Stomach (tissue), 9 donors: Measurements from ENCODE around the gene TECPR2. TPM values are rescaled to one million over a fixed set of nuclear protein-coding genes. Genes with fewer than 3 reads are reported as not detected.

Experiments
- DNase-seq, 2 donors: peaks; one replicate each; pipeline versions ENCODE4 v3.0.0 to v3.0.0-alpha.2; 2013 to 2019
- H3K27ac ChIP-seq, 5 donors: fragments of 200-600 bp in 4 of 5; sonication (generic) in 4 of 5; one replicate each; pipeline ENCODE4 v1.5.1; 2013 to 2019; ENCODE audit warnings: mild to moderate bottlenecking in 1 of 5, moderate library complexity in 1 of 5
- H3K27me3 ChIP-seq, 3 donors: fragments of 200-600 bp; sonication (generic); one replicate each; pipeline ENCODE4 v1.5.1; 2017 to 2019; ENCODE audit warnings: mixed run types in 1 of 3
- H3K36me3 ChIP-seq, 4 donors: fragments of 200-600 bp; sonication (generic); 1 replicate in 3 of 4; 2 replicates in 1 of 4; pipeline ENCODE4 v1.5.1; 2016 to 2019
- H3K4me1 ChIP-seq, 4 donors: fragments of 200-600 bp; sonication (generic); one replicate each; pipeline ENCODE4 v1.5.1; 2016 to 2019
- H3K4me3 ChIP-seq, 4 donors: fragments of 200-600 bp; sonication (generic) in 3 of 4; one replicate each; pipeline ENCODE4 v1.5.1; 2016 to 2019; ENCODE audit warnings: mild to moderate bottlenecking in 1 of 4
- H3K9me3 ChIP-seq, 4 donors: fragments of 200-600 bp; sonication (generic); one replicate each; pipeline ENCODE4 v1.5.1; 2016 to 2019
- EP300 ChIP-seq: sonication (generic); formaldehyde crosslinking; IDR thresholded peaks from one replicate; pipeline ENCODE4 v1.6.1; 2017; ENCODE audit warnings: antibody characterized with exemption
- POLR2A ChIP-seq, 4 donors: fragments of 450-650 bp; IDR thresholded peaks; one replicate each; pipeline ENCODE4 v1.6.1; 2016; ENCODE audit warnings: antibody characterized with exemption in 4 of 4, control low read depth in 2 of 4, mild to moderate bottlenecking in 1 of 4, moderate library complexity in 1 of 4
- POLR2AphosphoS5 ChIP-seq, 3 donors: sonication (generic); formaldehyde crosslinking; IDR thresholded peaks; one replicate each; pipeline ENCODE4 v1.6.1; 2016; ENCODE audit warnings: antibody characterized with exemption in 3 of 3
- WGBS, 5 donors: extraction: QIAGEN DNeasy Blood & Tissue Kit in 3 of 5; methylation state at CpG; one replicate each; pipeline versions ENCODE4 v1.1.5 to v1.1.7; 2013 to 2018; 5-methylcytosine and 5-hydroxymethylcytosine counted together
- intact Hi-C: fragments of 100-400 bp; cut with DNase I; formaldehyde crosslinking; loops from one replicate; pipeline ENCODE4 v1.15.1; 2023; ENCODE audit warnings: low total_unique reads
- polyA plus RNA-seq, 3 donors: library from polyadenylated mRNA; stranded (reverse); fragments of 200-250 nt; gene quantifications; one replicate each; pipeline ENCODE4 v1.2.3, GENCODE V29; 2013
- total RNA-seq, 5 donors: library from RNA; depleted of rRNA; stranded (reverse); fragments of >200 nt; gene quantifications; one replicate each; pipeline versions ENCODE4 v1.1.0 to v1.2.3, GENCODE V29; 2014 to 2016
- TF ChIP-seq, protein P1 (sequence below), 7 experiments: fragments of 450-650 bp in 4 of 7; fragments of 200-600 bp in 3 of 7; sonication (generic) in 3 of 7; IDR thresholded peaks; one replicate each; pipeline ENCODE4 v1.5.1; 2016 to 2019; ENCODE audit warnings: antibody characterized with exemption in 7 of 7, control low read depth in 2 of 7, mild to moderate bottlenecking in 1 of 7
- donor health status: healthy with polysubstance abuse.
- donor health status: Bipolar disorder and iron deficiency.
- donor health status: healthy.

TECPR2 gene
- total and polyA plus RNA-seq, 8 donors = 2.6 to 110 (median 11.1) TPM

DNA sequence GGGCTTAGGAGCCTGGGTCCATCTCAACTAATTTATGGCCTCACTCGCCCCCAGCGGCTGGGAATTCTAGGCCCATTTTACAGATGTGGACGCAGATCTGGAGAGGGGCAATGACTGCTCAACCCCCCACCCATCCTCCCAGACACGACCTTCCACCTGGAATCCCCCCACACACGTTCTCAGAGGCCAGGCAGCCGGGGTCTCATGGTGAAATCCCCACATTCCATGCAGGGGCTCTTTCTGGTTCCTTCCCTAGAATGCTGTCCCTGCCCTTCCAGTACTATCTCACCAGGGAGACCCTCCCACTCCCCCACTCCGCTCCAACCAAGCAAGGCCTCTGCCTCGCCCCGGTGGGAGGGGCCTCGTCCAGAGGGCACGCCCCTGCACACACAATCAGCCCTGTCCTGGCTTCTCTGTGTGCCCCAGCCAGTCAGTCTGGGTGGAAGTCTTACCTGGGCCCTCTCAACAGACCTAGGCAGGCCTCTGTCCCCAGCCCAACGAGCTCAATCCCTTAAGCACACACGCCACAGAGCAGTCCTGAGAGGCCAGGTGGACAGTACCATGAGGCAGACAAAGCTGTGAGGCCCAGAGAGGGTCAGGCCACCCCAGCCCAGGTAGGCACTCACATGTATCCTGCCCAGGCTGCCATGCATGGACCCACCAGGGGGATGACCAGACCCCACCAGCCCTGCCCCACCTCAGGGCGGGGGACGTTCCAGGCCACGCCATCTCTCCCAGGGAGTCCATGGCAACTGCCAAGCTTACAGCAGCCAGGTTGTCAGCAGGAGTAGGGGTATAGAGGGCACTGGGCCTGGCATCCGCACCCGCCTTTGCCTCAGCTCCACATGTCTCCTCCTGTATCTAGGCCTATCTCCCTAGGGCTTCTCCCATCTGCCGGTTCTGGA is 148.1 kb downstream of the TECPR2 start:
- peak; percentile 76 to 90 for DNase-seq
- H3K27me3 ChIP-seq = no peaks in the 10 kb centered on the region
- H3K4me3 ChIP-seq = peak overlapping the region; percentile 59 to 70 (median 65)
- peaks cover 18 to 36% (median 28%) of the 10 kb centered on the region in 4 donors for H3K4me1 ChIP-seq
- H3K36me3 ChIP-seq = peaks cover 8 to 19% (median 17%) of the 10 kb centered on the region in 4 donors
- TF ChIP-seq EP300 (no peak), POLR2AphosphoS5 (IDR thresholded peaks at IDR 0.05) (peak in 2 of 3 donors; percentile 30 to 68), POLR2A (IDR thresholded peaks at IDR 0.05) (no peak)
- TF ChIP-seq, protein P1, sequence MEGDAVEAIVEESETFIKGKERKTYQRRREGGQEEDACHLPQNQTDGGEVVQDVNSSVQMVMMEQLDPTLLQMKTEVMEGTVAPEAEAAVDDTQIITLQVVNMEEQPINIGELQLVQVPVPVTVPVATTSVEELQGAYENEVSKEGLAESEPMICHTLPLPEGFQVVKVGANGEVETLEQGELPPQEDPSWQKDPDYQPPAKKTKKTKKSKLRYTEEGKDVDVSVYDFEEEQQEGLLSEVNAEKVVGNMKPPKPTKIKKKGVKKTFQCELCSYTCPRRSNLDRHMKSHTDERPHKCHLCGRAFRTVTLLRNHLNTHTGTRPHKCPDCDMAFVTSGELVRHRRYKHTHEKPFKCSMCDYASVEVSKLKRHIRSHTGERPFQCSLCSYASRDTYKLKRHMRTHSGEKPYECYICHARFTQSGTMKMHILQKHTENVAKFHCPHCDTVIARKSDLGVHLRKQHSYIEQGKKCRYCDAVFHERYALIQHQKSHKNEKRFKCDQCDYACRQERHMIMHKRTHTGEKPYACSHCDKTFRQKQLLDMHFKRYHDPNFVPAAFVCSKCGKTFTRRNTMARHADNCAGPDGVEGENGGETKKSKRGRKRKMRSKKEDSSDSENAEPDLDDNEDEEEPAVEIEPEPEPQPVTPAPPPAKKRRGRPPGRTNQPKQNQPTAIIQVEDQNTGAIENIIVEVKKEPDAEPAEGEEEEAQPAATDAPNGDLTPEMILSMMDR (IDR thresholded peaks at IDR 0.05) = no peak
- intact Hi-C loops = no loop called here
- peak overlapping the region; percentile 84 to 93 (median 87) for H3K27ac ChIP-seq
- 48 to 61% (median 51%) methylated on average over 14 to 19 of the region's 19 CpGs for WGBS, 5 donors
- no peaks in the 10 kb centered on the region for H3K9me3 ChIP-seq

GRCh38 chr14:102511538-102511937 is 148.8 kb downstream of the TECPR2 start:
- Histone ChIP-seq H3K4me3 (no peak overlapping the region), H3K36me3 (peaks cover 4 to 13% (median 10%) of the 10 kb centered on the region in 4 donors), H3K27ac (peak overlapping the region in 1 of 5 donors; percentile 93), H3K9me3 (no peaks in the 10 kb centered on the region), H3K27me3 (no peaks in the 10 kb centered on the region), H3K4me1 (peaks cover 18 to 38% (median 32%) of the 10 kb centered on the region in 4 donors)
- 69 to 83% (median 71%) methylated on average over 5 of the region's 5 CpGs for WGBS, 5 donors
- intact Hi-C loops = no loop called here
- DNase-seq = no peak
- no peak for TF ChIP-seq POLR2AphosphoS5 (IDR thresholded peaks at IDR 0.05)
- TF ChIP-seq POLR2A (IDR thresholded peaks at IDR 0.05) = no peak
- TF ChIP-seq EP300 = no peak
- TF ChIP-seq, protein P1 (IDR thresholded peaks at IDR 0.05) = no peak

DNA sequence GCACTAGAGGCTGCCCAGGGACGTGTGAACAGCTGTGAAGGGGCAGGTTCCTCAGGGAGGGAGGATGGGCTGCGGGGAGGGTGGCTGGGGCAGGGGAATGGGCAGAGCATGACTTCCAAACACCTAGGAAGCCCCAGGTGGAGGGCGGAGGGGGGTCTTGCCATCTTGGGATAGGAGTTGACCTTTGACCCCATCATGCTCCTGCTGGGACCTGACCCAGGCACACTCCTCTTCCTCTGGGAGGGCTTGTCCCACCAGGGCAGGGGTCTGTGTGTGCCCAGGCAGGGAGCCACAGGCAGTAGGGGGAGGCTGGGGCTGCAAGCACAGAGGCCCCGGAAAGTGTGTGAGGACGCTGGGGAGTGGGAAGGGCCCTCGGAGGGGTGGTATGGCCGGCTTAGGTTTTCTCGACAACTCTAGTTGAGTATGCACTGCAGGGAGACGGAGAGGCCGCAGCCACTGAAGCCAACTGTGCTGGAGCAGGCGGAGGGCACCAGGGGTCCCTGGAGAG is 150.1 kb downstream of the TECPR2 start:
- Histone ChIP-seq H3K9me3 (no peaks in the 10 kb centered on the region), H3K4me3 (no peak overlapping the region), H3K36me3 (peaks cover 0 to under 1% (median 0%) of the 10 kb centered on the region in 4 donors), H3K27me3 (no peaks in the 10 kb centered on the region), H3K4me1 (peaks cover 18 to 47% (median 38%) of the 10 kb centered on the region in 4 donors), H3K27ac (no peak overlapping the region)
- TF ChIP-seq POLR2AphosphoS5 (IDR thresholded peaks at IDR 0.05) = no peak
- intact Hi-C loops = no loop called here
- WGBS, 5 donors = 84 to 90% (median 90%) methylated on average over 11 of the region's 11 CpGs
- no peak for DNase-seq

DNA sequence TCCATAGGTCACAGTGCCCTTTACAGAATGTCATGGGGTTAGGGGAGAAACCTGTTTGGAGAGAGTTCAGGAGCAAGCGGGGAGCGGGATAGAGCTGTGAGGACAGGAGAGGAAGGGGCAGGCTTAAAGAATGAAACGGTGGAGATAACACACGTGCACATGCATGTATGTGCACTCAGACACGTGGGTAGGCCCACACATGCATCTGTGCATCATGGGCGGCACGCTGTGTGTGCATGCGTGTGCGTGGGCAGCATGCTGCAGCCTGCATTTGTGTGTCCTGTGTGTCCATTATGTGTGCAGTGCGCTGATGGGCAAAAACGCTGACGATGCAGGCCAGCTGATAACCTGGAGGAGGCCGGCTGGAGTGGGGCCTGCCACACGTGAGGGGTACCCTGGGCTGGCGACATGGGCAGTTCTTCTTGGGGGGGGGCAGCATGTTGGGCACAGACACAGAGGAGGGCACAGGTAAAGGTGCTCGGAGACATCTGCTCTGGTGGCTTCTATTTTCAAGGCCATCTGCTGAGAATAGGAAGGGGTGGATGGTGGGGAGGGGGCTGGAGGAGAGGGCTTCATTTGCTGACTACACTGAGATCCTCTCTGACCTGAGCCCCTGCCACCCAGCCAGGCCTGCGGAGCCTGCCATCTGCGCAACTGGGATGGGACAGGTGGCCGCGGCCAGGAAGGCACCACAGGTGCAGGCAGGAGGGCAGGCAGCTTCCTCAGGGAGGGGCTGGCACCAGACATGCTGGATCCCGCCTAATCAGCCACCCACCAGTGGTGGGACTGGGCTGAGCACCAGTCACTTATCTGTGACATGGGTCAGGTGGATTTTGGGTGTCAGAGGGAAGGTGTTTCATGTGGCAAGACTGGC is 151.4 kb downstream of the TECPR2 start:
- Histone ChIP-seq H3K4me3 (no peak overlapping the region), H3K27ac (no peak overlapping the region), H3K36me3 (no peaks in the 10 kb centered on the region), H3K9me3 (no peaks in the 10 kb centered on the region), H3K27me3 (no peaks in the 10 kb centered on the region), H3K4me1 (peaks cover 13 to 34% (median 26%) of the 10 kb centered on the region in 4 donors)
- DNase-seq = no peak
- 86 to 95% (median 86%) methylated on average over 21 of the region's 21 CpGs for WGBS, 5 donors
- TF ChIP-seq POLR2AphosphoS5 (IDR thresholded peaks at IDR 0.05) (no peak), EP300 (no peak), POLR2A (IDR thresholded peaks at IDR 0.05) (no peak)
- TF ChIP-seq, protein P1 (IDR thresholded peaks at IDR 0.05) = no peak
- intact Hi-C loops = no loop called here
